PC-3 (cell line): ENCODE measurements around the gene NOS1. TPM values are rescaled to one million over a fixed set of nuclear protein-coding genes. Genes with fewer than 3 reads are reported as not detected.

Experiments used
- ATAC-seq: fragments of 200-7000 bp; cut with Tn5 transposase; 2 replicates; pipeline ENCODE4 v1.9.1; 2020; ENCODE audit warnings: mild to moderate bottlenecking, moderate library complexity
- BruUV-seq: library from RNA; stranded (reverse); fragments of 400-500 nt; replicated peaks from 2 replicates; lab custom pipeline; 2021; lab: Mats Ljungman, UMichigan
- CTCF ChIA-PET: fragments of 300-600 bp; sonication (Branson Sonifier 250); formaldehyde crosslinking; loops from one replicate; lab custom pipeline; 2022; ENCODE audit warnings: antibody characterized with exemption; lab: Charles Lee
- POLR2A ChIA-PET: fragments of 300-600 bp; sonication (Branson Sonifier 250); formaldehyde crosslinking; loops from one replicate; lab custom pipeline; 2022; ENCODE audit warnings: antibody characterized with exemption; ENCODE audit not compliant: unreplicated experiment; lab: Charles Lee
- DNase-seq: peaks from one replicate; pipeline ENCODE4 v3.0.0-alpha.2; 2015
- H2AFZ ChIP-seq: fragments of 300-600 bp; sonication (generic); 2 replicates; pipeline ENCODE4 v1.6.0; 2016; ENCODE audit warnings: antibody characterized with exemption, low read length
- H3F3A ChIP-seq: fragments of 300-600 bp; sonication (generic); one replicate; pipeline ENCODE4 v1.6.0; 2017; ENCODE audit warnings: antibody characterized with exemption, low read length, control low read depth, mild to moderate bottlenecking; ENCODE audit not compliant: unreplicated experiment
- H3K27ac ChIP-seq: fragments of 300-600 bp; sonication (generic); 2 replicates; pipeline ENCODE4 v1.5.1; 2016; ENCODE audit warnings: mild to moderate bottlenecking, low read length
- H3K27me3 ChIP-seq: fragments of 300-600 bp; sonication (generic); 2 replicates; pipeline ENCODE4 v1.6.1; 2016; ENCODE audit warnings: low read length, mixed read lengths
- H3K36me3 ChIP-seq: fragments of 300-600 bp; sonication (generic); 2 replicates; pipeline ENCODE4 v1.6.1; 2016; ENCODE audit warnings: low read depth, mixed run types, low read length, mixed read lengths
- H3K4me1 ChIP-seq: fragments of 300-600 bp; sonication (generic); 2 replicates; pipeline ENCODE4 v1.5.1; 2016; ENCODE audit warnings: low read length; ENCODE audit not compliant: insufficient read depth
- H3K4me2 ChIP-seq: fragments of 300-600 bp; sonication (generic); 2 replicates; pipeline ENCODE4 v1.6.0; 2016; ENCODE audit warnings: low read length
- H3K4me3 ChIP-seq: fragments of 300-600 bp; sonication (generic); 2 replicates; pipeline ENCODE4 v1.5.1; 2016; ENCODE audit warnings: mild to moderate bottlenecking, low read length, mixed read lengths
- H3K79me2 ChIP-seq: fragments of 300-600 bp; sonication (generic); 2 replicates; pipeline ENCODE4 v1.6.1; 2017; ENCODE audit warnings: low read length, mixed read lengths
- H3K9ac ChIP-seq: fragments of 300-600 bp; sonication (generic); 2 replicates; pipeline ENCODE4 v1.6.0; 2016; ENCODE audit warnings: mild to moderate bottlenecking, low read length
- H3K9me2 ChIP-seq: fragments of 300-600 bp; sonication (generic); replicated peaks from 2 replicates; pipeline ENCODE4 v1.6.1; 2016; ENCODE audit warnings: mixed run types, low read length, mixed read lengths
- H3K9me3 ChIP-seq: fragments of 300-600 bp; sonication (generic); 2 replicates; pipeline ENCODE4 v1.6.1; 2016; ENCODE audit warnings: low read length, mixed read lengths
- H4K20me1 ChIP-seq: fragments of 300-600 bp; sonication (generic); 2 replicates; pipeline ENCODE4 v1.6.1; 2016; ENCODE audit warnings: low read length, mixed read lengths
- EZH2 ChIP-seq: fragments of 300-600 bp; sonication (generic); IDR thresholded peaks from one replicate; pipeline ENCODE4 v1.6.1; 2017; ENCODE audit warnings: antibody characterized with exemption, mild to moderate bottlenecking, low read length; ENCODE audit not compliant: unreplicated experiment
- EZH2phosphoT487 ChIP-seq: fragments of 300-600 bp; sonication (generic); IDR thresholded peaks from 2 replicates; pipeline ENCODE4 v1.6.1; 2018; ENCODE audit warnings: mild to moderate bottlenecking, antibody characterized with exemption, low read length, borderline replicate concordance
- intact Hi-C: fragments of 100-400 bp; cut with micrococcal nuclease; formaldehyde crosslinking; loops from 2 replicates; pipeline ENCODE4 v1.9.0; 2023
- total RNA-seq: library from RNA; depleted of rRNA; stranded (reverse); fragments of >200 nt; gene quantifications from 2 replicates; pipeline ENCODE4 v1.2.3, GENCODE V29; 2014
- TF ChIP-seq, protein P1 (sequence below): fragments of 300-600 bp; sonication (generic); conservative IDR thresholded peaks from 2 replicates; pipeline ENCODE4 v1.5.1; 2017; ENCODE audit warnings: antibody characterized with exemption, low read depth, mild to moderate bottlenecking, low read length

Gene NOS1
- total RNA-seq, 1 experiment from 2014 or later: 0.11 TPM

DNA sequence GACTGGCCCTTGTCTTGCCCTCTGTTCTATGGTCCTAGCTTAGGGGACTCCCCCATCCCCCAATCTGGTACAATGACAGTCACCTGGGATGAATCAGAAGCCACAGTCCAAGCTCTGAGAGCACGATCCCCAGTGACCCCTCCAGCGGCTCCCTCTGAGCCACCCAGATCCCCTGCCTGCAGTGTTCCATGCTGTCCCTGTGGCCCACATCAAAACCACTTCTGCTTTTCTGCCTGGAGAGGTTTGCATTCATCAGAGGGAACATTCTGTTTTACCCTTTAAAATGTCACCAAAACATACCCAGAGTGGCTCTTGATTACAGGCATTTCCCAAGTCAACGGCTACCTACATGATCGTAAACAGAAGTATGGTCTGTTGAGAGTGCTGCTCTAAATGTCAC, 47.5 kb downstream of the NOS1 start:
- POLR2A ChIA-PET: no interaction called here
- TF ChIP-seq, protein P1, sequence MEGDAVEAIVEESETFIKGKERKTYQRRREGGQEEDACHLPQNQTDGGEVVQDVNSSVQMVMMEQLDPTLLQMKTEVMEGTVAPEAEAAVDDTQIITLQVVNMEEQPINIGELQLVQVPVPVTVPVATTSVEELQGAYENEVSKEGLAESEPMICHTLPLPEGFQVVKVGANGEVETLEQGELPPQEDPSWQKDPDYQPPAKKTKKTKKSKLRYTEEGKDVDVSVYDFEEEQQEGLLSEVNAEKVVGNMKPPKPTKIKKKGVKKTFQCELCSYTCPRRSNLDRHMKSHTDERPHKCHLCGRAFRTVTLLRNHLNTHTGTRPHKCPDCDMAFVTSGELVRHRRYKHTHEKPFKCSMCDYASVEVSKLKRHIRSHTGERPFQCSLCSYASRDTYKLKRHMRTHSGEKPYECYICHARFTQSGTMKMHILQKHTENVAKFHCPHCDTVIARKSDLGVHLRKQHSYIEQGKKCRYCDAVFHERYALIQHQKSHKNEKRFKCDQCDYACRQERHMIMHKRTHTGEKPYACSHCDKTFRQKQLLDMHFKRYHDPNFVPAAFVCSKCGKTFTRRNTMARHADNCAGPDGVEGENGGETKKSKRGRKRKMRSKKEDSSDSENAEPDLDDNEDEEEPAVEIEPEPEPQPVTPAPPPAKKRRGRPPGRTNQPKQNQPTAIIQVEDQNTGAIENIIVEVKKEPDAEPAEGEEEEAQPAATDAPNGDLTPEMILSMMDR: no peak
- no peak for TF ChIP-seq EZH2
- TF ChIP-seq EZH2phosphoT487: no peak
- H3K9me2 ChIP-seq: no peaks in the 10 kb centered on the region
- H3K27ac ChIP-seq: no peak overlapping the region
- H2AFZ ChIP-seq: no peak overlapping the region
- no peak overlapping the region for H3K9ac ChIP-seq
- DNase-seq: no peak
- no peaks in the 10 kb centered on the region for H4K20me1 ChIP-seq
- no peaks in the 10 kb centered on the region for H3F3A ChIP-seq
- no TSS peak for BruUV-seq
- intact Hi-C loops: no loop called here
- CTCF ChIA-PET: no interaction called here
- no peaks in the 10 kb centered on the region for H3K79me2 ChIP-seq
- H3K27me3 ChIP-seq: peaks cover 9% of the 10 kb centered on the region
- H3K4me2 ChIP-seq: no peak overlapping the region
- no peak overlapping the region for H3K4me3 ChIP-seq
- H3K9me3 ChIP-seq: no peaks in the 10 kb centered on the region
- H3K4me1 ChIP-seq: no peaks in the 10 kb centered on the region
- H3K36me3 ChIP-seq: no peaks in the 10 kb centered on the region
- ATAC-seq: no peak

DNA sequence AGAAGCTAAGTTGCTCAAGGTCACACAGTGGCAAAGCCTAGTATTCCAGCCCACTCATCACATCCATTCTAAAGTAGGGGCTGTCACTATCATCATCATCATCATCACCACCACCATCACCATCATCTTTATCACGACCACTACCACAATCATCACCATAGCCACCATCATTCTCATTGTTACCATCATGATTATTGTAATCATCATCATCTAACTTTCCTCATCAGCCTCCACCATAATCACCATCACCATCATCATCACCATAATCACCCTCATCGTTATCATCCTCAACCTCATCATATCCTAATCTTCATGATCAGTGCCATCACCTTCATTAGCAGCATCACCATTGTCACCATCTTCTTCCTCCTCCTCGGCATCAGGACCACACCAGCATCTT, 48.7 kb downstream of the NOS1 start:
- H3K4me1 ChIP-seq: no peaks in the 10 kb centered on the region
- no peak overlapping the region for H3K4me2 ChIP-seq
- no peaks in the 10 kb centered on the region for H3K9me3 ChIP-seq
- peaks cover 9% of the 10 kb centered on the region for H3K27me3 ChIP-seq
- no peak overlapping the region for H3K4me3 ChIP-seq
- no peaks in the 10 kb centered on the region for H3K79me2 ChIP-seq
- H3F3A ChIP-seq: no peaks in the 10 kb centered on the region
- DNase-seq (no peak), ATAC-seq (no peak)
- H3K9me2 ChIP-seq: no peaks in the 10 kb centered on the region
- no peaks in the 10 kb centered on the region for H4K20me1 ChIP-seq
- H2AFZ ChIP-seq: no peak overlapping the region
- intact Hi-C loops: no loop called here
- CTCF ChIA-PET: no interaction called here
- no peak overlapping the region for H3K9ac ChIP-seq
- POLR2A ChIA-PET: no interaction called here
- H3K36me3 ChIP-seq: no peaks in the 10 kb centered on the region
- no peak for TF ChIP-seq EZH2phosphoT487
- TF ChIP-seq, protein P1: no peak
- TF ChIP-seq EZH2: no peak
- H3K27ac ChIP-seq: no peak overlapping the region
- BruUV-seq: no TSS peak

DNA sequence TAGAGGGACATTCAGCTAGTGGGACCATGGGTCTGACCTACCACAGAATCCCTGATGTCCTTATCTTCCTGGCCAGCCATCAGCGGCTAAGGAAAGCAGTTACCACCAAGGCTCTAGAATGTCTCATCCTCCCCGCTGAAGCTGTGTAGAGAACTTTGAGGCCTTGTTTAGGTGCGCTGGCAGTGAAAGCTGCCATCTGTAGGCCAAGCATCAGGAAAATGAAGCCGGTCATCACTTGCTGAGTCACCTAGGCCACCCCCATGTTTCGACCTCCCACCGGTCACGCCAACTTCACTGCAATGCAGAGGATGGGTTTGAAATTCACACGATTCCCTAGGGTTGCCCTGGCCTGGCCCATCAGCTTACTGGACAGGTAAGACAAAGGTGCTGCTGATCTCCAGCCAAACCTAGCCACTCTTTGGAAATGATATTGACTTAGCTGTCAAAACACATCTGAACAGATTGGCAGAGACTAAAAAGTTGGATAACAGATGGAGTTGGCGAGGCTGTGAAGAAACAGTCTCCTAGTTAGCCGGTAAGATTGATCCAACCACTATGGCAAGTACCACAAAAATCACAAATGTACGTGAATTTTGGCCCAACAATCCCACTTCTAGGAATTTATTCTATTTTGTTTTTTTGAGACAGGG, 52.0 kb downstream of the NOS1 start:
- Histone ChIP-seq H3K4me1 (no peaks in the 10 kb centered on the region), H3K27me3 (peaks cover 9% of the 10 kb centered on the region), H3K9me3 (no peaks in the 10 kb centered on the region), H3K9ac (no peak overlapping the region), H3K9me2 (no peaks in the 10 kb centered on the region), H3K4me2 (no peak overlapping the region), H3K27ac (no peak overlapping the region), H2AFZ (no peak overlapping the region), H3K36me3 (no peaks in the 10 kb centered on the region), H3F3A (no peaks in the 10 kb centered on the region), H3K4me3 (no peak overlapping the region), H3K79me2 (no peaks in the 10 kb centered on the region), H4K20me1 (no peaks in the 10 kb centered on the region)
- CTCF ChIA-PET: no interaction called here
- no peak for DNase-seq
- POLR2A ChIA-PET: no interaction called here
- no TSS peak for BruUV-seq
- intact Hi-C loops: no loop called here
- no peak for ATAC-seq
- TF ChIP-seq EZH2 (no peak), EZH2phosphoT487 (no peak)
- TF ChIP-seq, protein P1: no peak
